GM10266 (cell line): ENCODE data around the gene KCNJ10.

Experiments used
- DNase-seq: peaks from one replicate; pipeline ENCODE4 v3.0.0; 2012; ENCODE audit errors: extremely low spot score
- CTCF ChIP-seq: IDR thresholded peaks from 2 replicates; pipeline ENCODE4 v1.5.1; 2012; ENCODE audit warnings: mild to moderate bottlenecking, low read depth; ENCODE audit not compliant: control insufficient read depth, insufficient read depth; ENCODE audit errors: missing control alignments

KCNJ10 gene

GRCh38 chr1:160098852-160099561 is 29.0 kb upstream of the KCNJ10 start:
- TF ChIP-seq CTCF = no peak
- DNase-seq = peak; percentile 99

GRCh38 chr1:160097911-160098851 is 28.2 kb upstream of the KCNJ10 start, which contains the start of gene IGSF8:
Gene IGSF8, minus strand, starts transcription at chr1:160098619. Its CDS starts 147 bp downstream, at chr1:160098472.
- DNase-seq = no peak
- no peak for TF ChIP-seq CTCF

GRCh38 chr1:160097151-160097910 is 27.4 kb upstream of the KCNJ10 start:
- TF ChIP-seq CTCF = no peak
- DNase-seq = no peak

GRCh38 chr1:160096274-160097116 is 26.5 kb upstream of the KCNJ10 start:
- no peak for DNase-seq
- TF ChIP-seq CTCF = no peak

GRCh38 chr1:160095382-160096105 is 25.6 kb upstream of the KCNJ10 start:
- no peak for TF ChIP-seq CTCF
- DNase-seq = no peak

GRCh38 chr1:160094806-160095205 is 24.8 kb upstream of the KCNJ10 start:
- no peak for TF ChIP-seq CTCF
- no peak for DNase-seq
